Measurements from ENCODE around the gene ZBTB47. TPM values are rescaled to one million over a fixed set of nuclear protein-coding genes. Genes with fewer than 3 reads are reported as not detected.
A peak's percentile ranks its signal among the peaks of the same experiment; 100 is the strongest.

Gene ZBTB47
- total RNA-seq, 2 donors from 2014 or later = 4.0 to 9.0 TPM

GRCh38 chr3:42652611-42653302 is 740 bp upstream of the ZBTB47 start:
- H3K27me3 ChIP-seq = no peaks in the 10 kb centered on the region
- no peak for TF ChIP-seq CTCF (IDR thresholded peaks at IDR 0.05)
- H3K9me3 ChIP-seq = no peaks in the 10 kb centered on the region
- intact Hi-C loops (cut with DNase I) = no loop called here
- peak; percentile 75 for DNase-seq
- peak overlapping the region; percentile 48 for H3K27ac ChIP-seq
- H3K4me1 ChIP-seq = no peaks in the 10 kb centered on the region
- no peaks in the 10 kb centered on the region for H3K36me3 ChIP-seq
- H3K9ac ChIP-seq (ENCODE audit: low read depth in 2 of 2, low read length in 2 of 2) = peak overlapping the region; percentile 19 to 90
- peak overlapping the region; percentile 64 for H3K4me3 ChIP-seq

- Histone ChIP-seq H3K4me1 (no peaks in the 10 kb centered on the region), H3K9me3 (no peaks in the 10 kb centered on the region), H3K36me3 (no peaks in the 10 kb centered on the region), H3K9ac (ENCODE audit: low read depth in 2 of 2, low read length in 2 of 2) (peak overlapping the region; percentile 19 to 90), H3K4me3 (peak overlapping the region; percentile 64), H3K27ac (peak overlapping the region; percentile 48), H3K27me3 (no peaks in the 10 kb centered on the region)
- intact Hi-C loops (cut with DNase I) = no loop called here
- no peak for TF ChIP-seq CTCF (IDR thresholded peaks at IDR 0.05)
- DNase-seq = no peak
Observed at GRCh38 chr3:42653303-42653559, 266 bp upstream of the ZBTB47 start.

- Histone ChIP-seq H3K27me3 (no peaks in the 10 kb centered on the region), H3K9me3 (no peaks in the 10 kb centered on the region), H3K9ac (ENCODE audit: low read depth in 2 of 2, low read length in 2 of 2) (peak overlapping the region; percentile 53 to 90), H3K36me3 (no peaks in the 10 kb centered on the region), H3K4me1 (no peaks in the 10 kb centered on the region), H3K27ac (peak overlapping the region; percentile 82), H3K4me3 (peak overlapping the region; percentile 64)
- peak; percentile 53 for DNase-seq
- intact Hi-C loops (cut with DNase I) = loop anchor here (5.0 kb wide), 1 partner anchor 88 kb away; no protein-coding TSS in a partner anchor
- TF ChIP-seq CTCF (IDR thresholded peaks at IDR 0.05) = no peak
Observed at GRCh38 chr3:42654331-42655201, 1.1 kb downstream of the ZBTB47 start.

GRCh38 chr3:42655331-42655888 is 1.9 kb downstream of the ZBTB47 start:
- H3K9me3 ChIP-seq = no peaks in the 10 kb centered on the region
- no peak for TF ChIP-seq CTCF (IDR thresholded peaks at IDR 0.05)
- DNase-seq = no peak
- H3K4me3 ChIP-seq = peak overlapping the region; percentile 64
- intact Hi-C loops (cut with DNase I) = loop anchor here (5.0 kb wide), 1 partner anchor 87 kb away; no protein-coding TSS in a partner anchor
- H3K4me1 ChIP-seq = no peaks in the 10 kb centered on the region
- peak overlapping the region in 1 of 2 donors; percentile 90 for H3K9ac ChIP-seq (ENCODE audit: low read depth in 2 of 2, low read length in 2 of 2)
- no peaks in the 10 kb centered on the region for H3K27me3 ChIP-seq
- no peaks in the 10 kb centered on the region for H3K36me3 ChIP-seq
- peak overlapping the region; percentile 82 for H3K27ac ChIP-seq

GRCh38 chr3:42655980-42656679 is 2.6 kb downstream of the ZBTB47 start:
- no peaks in the 10 kb centered on the region for H3K36me3 ChIP-seq
- H3K9me3 ChIP-seq = no peaks in the 10 kb centered on the region
- intact Hi-C loops (cut with DNase I) = loop anchor here (5.0 kb wide), 1 partner anchor 86 kb away; no protein-coding TSS in a partner anchor
- H3K9ac ChIP-seq (ENCODE audit: low read depth in 2 of 2, low read length in 2 of 2) = no peak overlapping the region
- DNase-seq = no peak
- no peak for TF ChIP-seq CTCF (IDR thresholded peaks at IDR 0.05)
- no peaks in the 10 kb centered on the region for H3K4me1 ChIP-seq
- H3K4me3 ChIP-seq = no peak overlapping the region
- H3K27ac ChIP-seq = peak overlapping the region; percentile 82
- H3K27me3 ChIP-seq = no peaks in the 10 kb centered on the region

All from colonic mucosa (tissue), 4 donors.